NCI-H524 treated with DMSO at 0.1 percent for 48 hours (cell line): Measurements from ENCODE around the gene THAP8.

Source experiments
- DNase-seq: peaks from one replicate; lab custom pipeline; 2025; lab: John Stamatoyannopoulos, UW

THAP8 gene

GRCh38 chr19:36030264-36031148 lies 23.6 kb downstream of the THAP8 start:
- DNase-seq: no peak

GRCh38 chr19:36028313-36029041 lies 25.6 kb downstream of the THAP8 start:
- DNase-seq: no peak

- DNase-seq: no peak
These were observed 26.4 kb downstream of the THAP8 start for GRCh38 chr19:36027696-36028095.

- no peak for DNase-seq
These were observed 27.8 kb downstream of the THAP8 start for GRCh38 chr19:36026091-36026876.

- no peak for DNase-seq
These were observed 28.5 kb downstream of the THAP8 start for GRCh38 chr19:36025541-36025940.

GRCh38 chr19:36023432-36023831 lies 30.7 kb downstream of the THAP8 start:
- no peak for DNase-seq

GRCh38 chr19:36019061-36019670 lies 34.9 kb downstream of the THAP8 start:
- no peak for DNase-seq

- peak; percentile 97 for DNase-seq
These were observed 39.8 kb downstream of the THAP8 start, which contains the start of gene ALKBH6 for GRCh38 chr19:36014012-36014924. TSS of gene ALKBH6 (minus strand) at chr19:36014213. CDS start at chr19:36013397, 816 bp downstream.

- DNase-seq: no peak
These were observed 40.6 kb downstream of the THAP8 start for GRCh38 chr19:36013280-36014011.

GRCh38 chr19:36010402-36010801 lies 43.7 kb downstream of the THAP8 start:
- DNase-seq: no peak

GRCh38 chr19:36009633-36010379 lies 44.3 kb downstream of the THAP8 start:
- DNase-seq: no peak

- DNase-seq: no peak
These were observed 44.9 kb downstream of the THAP8 start for GRCh38 chr19:36009220-36009619.

GRCh38 chr19:36008336-36008978 lies 45.6 kb downstream of the THAP8 start, which contains the start of gene SYNE4:
TSS of gene SYNE4 (minus strand) at chr19:36008813. CDS start at chr19:36008681, 132 bp downstream.
- no peak for DNase-seq

GRCh38 chr19:36006955-36007354 lies 47.1 kb downstream of the THAP8 start:
- no peak for DNase-seq

- DNase-seq: no peak
These were observed 50.8 kb downstream of the THAP8 start for GRCh38 chr19:36003284-36003683.

GRCh38 chr19:36001605-36002004 lies 52.5 kb downstream of the THAP8 start:
- no peak for DNase-seq

- no peak for DNase-seq
These were observed 57.3 kb downstream of the THAP8 start for GRCh38 chr19:35996777-35997176.
